Caco-2 (cell line): Measurements from ENCODE around the gene ATL2. TPM values are rescaled to one million over a fixed set of nuclear protein-coding genes. Genes with fewer than 3 reads are reported as not detected.
"Not testable (repeated sequence)": the region's sequence is repeated elsewhere in the genome, so short reads cannot be mapped to it uniquely, and the experiment has no call there.

Experiments
- BruUV-seq: library from RNA; stranded (reverse); fragments of 400-500 nt; replicated peaks from 2 replicates; lab custom pipeline; 2021; lab: Mats Ljungman, UMichigan
- CTCF ChIA-PET: fragments of 300-600 bp; sonication (Branson Sonifier 250); formaldehyde crosslinking; loops from one replicate; lab custom pipeline; 2022; ENCODE audit warnings: antibody characterized with exemption; lab: Charles Lee
- POLR2A ChIA-PET: fragments of 300-600 bp; sonication (Branson Sonifier 250); formaldehyde crosslinking; loops from one replicate; lab custom pipeline; 2022; ENCODE audit warnings: antibody characterized with exemption; lab: Charles Lee
- DNase-seq, 2 experiments: peaks; one replicate each; pipeline versions ENCODE4 v3.0.0 to v3.0.0-alpha.2; 2020 to 2022
- H3K27me3 ChIP-seq: replicated peaks from 2 replicates; pipeline ENCODE4 v1.6.0; 2011; ENCODE audit warnings: low read length; ENCODE audit not compliant: control insufficient read depth, insufficient read depth
- H3K36me3 ChIP-seq: 2 replicates; pipeline ENCODE4 v1.5.1; 2011; ENCODE audit warnings: low read length; ENCODE audit not compliant: control insufficient read depth, insufficient read depth
- H3K4me1 ChIP-seq: fragments of 250-450 bp; sonication (Bioruptor Pico); 2 replicates; pipeline ENCODE4 v1.5.1; 2020; ENCODE audit warnings: mild to moderate bottlenecking
- H3K4me3 ChIP-seq: 2 replicates; pipeline ENCODE4 v1.5.1; 2011; ENCODE audit warnings: low read depth, mild to moderate bottlenecking, control low read depth, low read length
- H3K9me3 ChIP-seq: fragments of 250-450 bp; sonication (Bioruptor Pico); 2 replicates; pipeline ENCODE4 v1.5.1; 2020; ENCODE audit warnings: mild to moderate bottlenecking, moderate library complexity
- H3K27ac Mint-ChIP-seq: one replicate; pipeline ENCODE4 v1.8.0; 2022; ENCODE audit warnings: mixed read lengths; ENCODE audit not compliant: unreplicated experiment
- H3K27me3 Mint-ChIP-seq: one replicate; pipeline ENCODE4 v1.8.0; 2022; ENCODE audit warnings: mixed read lengths; ENCODE audit not compliant: insufficient read depth, unreplicated experiment
- H3K36me3 Mint-ChIP-seq: one replicate; pipeline ENCODE4 v1.8.0; 2022; ENCODE audit warnings: mild to moderate bottlenecking, mixed read lengths; ENCODE audit not compliant: insufficient read depth, unreplicated experiment
- H3K4me1 Mint-ChIP-seq: one replicate; pipeline ENCODE4 v1.8.0; 2022; ENCODE audit warnings: low read depth, mixed read lengths; ENCODE audit not compliant: unreplicated experiment
- H3K4me3 Mint-ChIP-seq: one replicate; pipeline ENCODE4 v1.8.0; 2022; ENCODE audit warnings: mild to moderate bottlenecking, moderate library complexity, mixed read lengths; ENCODE audit not compliant: unreplicated experiment
- H3K9me3 Mint-ChIP-seq: one replicate; pipeline ENCODE4 v1.8.0; 2022; ENCODE audit warnings: mixed read lengths; ENCODE audit not compliant: unreplicated experiment
- CTCF ChIP-seq, 2 experiments: fragments of 200-600 bp in 1 of 2; IDR thresholded peaks; 1 replicate in 1 of 2; 2 replicates in 1 of 2; pipeline versions ENCODE4 v1.5.1 to v1.8.0; 2011 to 2022; ENCODE audit warnings: antibody characterized with exemption in 1 of 2, control low read depth in 1 of 2, inconsistent platforms in 1 of 2, low read depth in 1 of 2, low read length in 1 of 2, mild to moderate bottlenecking in 1 of 2, moderate library complexity in 1 of 2; ENCODE audit not compliant: insufficient read depth in 1 of 2, severe bottlenecking in 1 of 2, unreplicated experiment in 1 of 2
- intact Hi-C: fragments of 100-400 bp; cut with micrococcal nuclease; formaldehyde crosslinking; loops from one replicate; pipeline ENCODE4 v1.10.0; 2022; ENCODE audit not compliant: unreplicated experiment
- total RNA-seq: library from RNA; stranded (reverse); gene quantifications from 2 replicates; pipeline ENCODE4 v1.2.3, GENCODE V29; 2022

ATL2 gene
- total RNA-seq, 1 experiment from 2014 or later = 107 TPM

GRCh38 chr2:38260469-38260868 lies 116.6 kb downstream of the ATL2 start:
- intact Hi-C loops = no loop called here
- no peak overlapping the region for H3K4me3 ChIP-seq
- no peak overlapping the region for H3K4me3 Mint-ChIP-seq
- H3K36me3 Mint-ChIP-seq = no peaks in the 10 kb centered on the region
- H3K4me1 Mint-ChIP-seq = no peaks in the 10 kb centered on the region
- H3K27me3 Mint-ChIP-seq = no peaks in the 10 kb centered on the region
- H3K27me3 ChIP-seq = no peaks in the 10 kb centered on the region
- no peak for TF ChIP-seq CTCF (IDR thresholded peaks at IDR 0.05; ENCODE audit: insufficient read depth in 1 of 2, low read depth in 1 of 2, low read length in 1 of 2, severe bottlenecking in 1 of 2, unreplicated experiment in 1 of 2)
- peak in 1 of 2 experiments; percentile 16 for DNase-seq
- H3K4me1 ChIP-seq = no peaks in the 10 kb centered on the region
- no peak overlapping the region for H3K27ac Mint-ChIP-seq
- POLR2A ChIA-PET = no interaction called here
- H3K9me3 Mint-ChIP-seq = peaks cover 4% of the 10 kb centered on the region
- H3K9me3 ChIP-seq = no peaks in the 10 kb centered on the region
- CTCF ChIA-PET = no interaction called here
- no TSS peak for BruUV-seq
- H3K36me3 ChIP-seq = no peaks in the 10 kb centered on the region

- BruUV-seq = no TSS peak
- Mint-ChIP-seq H3K27ac (no peak overlapping the region), H3K36me3 (no peaks in the 10 kb centered on the region), H3K4me3 (no peak overlapping the region), H3K27me3 (no peaks in the 10 kb centered on the region), H3K9me3 (peaks cover 15% of the 10 kb centered on the region), H3K4me1 (no peaks in the 10 kb centered on the region)
- Histone ChIP-seq H3K4me3 (no peak overlapping the region), H3K4me1 (no peaks in the 10 kb centered on the region), H3K27me3 (no peaks in the 10 kb centered on the region), H3K36me3 (no peaks in the 10 kb centered on the region), H3K9me3 (no peaks in the 10 kb centered on the region)
- ChIA-PET CTCF (no interaction called here), POLR2A (no interaction called here)
- no peak for TF ChIP-seq CTCF (IDR thresholded peaks at IDR 0.05; ENCODE audit: insufficient read depth in 1 of 2, low read depth in 1 of 2, low read length in 1 of 2, severe bottlenecking in 1 of 2, unreplicated experiment in 1 of 2)
- intact Hi-C loops = no loop called here
- DNase-seq = no peak
These were observed 117.8 kb downstream of the ATL2 start for GRCh38 chr2:38259311-38259710.

DNA sequence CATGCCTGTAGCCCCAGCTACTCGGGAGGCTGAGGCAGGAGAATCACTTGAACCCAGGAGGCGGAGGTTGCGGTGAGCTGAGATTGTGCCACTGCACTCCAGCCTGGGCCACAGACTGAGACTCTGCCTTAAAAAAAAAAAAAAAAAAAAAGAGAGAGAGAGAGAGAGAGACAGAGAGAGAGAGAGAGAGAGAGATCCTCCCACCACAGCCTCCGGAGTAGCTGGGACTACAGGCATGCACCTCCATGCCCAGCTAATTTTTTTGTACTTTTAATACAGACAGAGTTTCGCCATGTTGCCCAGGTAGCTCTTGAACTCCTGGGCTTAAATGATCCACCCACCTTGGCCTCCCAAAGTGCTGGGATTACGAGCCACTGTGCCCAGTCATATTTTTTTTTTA lies 119.4 kb downstream of the ATL2 start:
- H3K36me3 ChIP-seq, H3K4me3 Mint-ChIP-seq, H3K4me3 ChIP-seq, H3K9me3 ChIP-seq, BruUV-seq, CTCF ChIA-PET, H3K36me3 Mint-ChIP-seq, H3K27me3 Mint-ChIP-seq, H3K4me1 Mint-ChIP-seq, H3K27me3 ChIP-seq, H3K4me1 ChIP-seq, H3K27ac Mint-ChIP-seq, intact Hi-C loops, DNase-seq: not testable (repeated sequence)
- peaks cover 17% of the 10 kb centered on the region for H3K9me3 Mint-ChIP-seq
- POLR2A ChIA-PET = interaction anchor here (0.6 kb wide), 1 partner anchor 79 kb away, joined by 4 read pairs; no protein-coding TSS in a partner anchor

DNA sequence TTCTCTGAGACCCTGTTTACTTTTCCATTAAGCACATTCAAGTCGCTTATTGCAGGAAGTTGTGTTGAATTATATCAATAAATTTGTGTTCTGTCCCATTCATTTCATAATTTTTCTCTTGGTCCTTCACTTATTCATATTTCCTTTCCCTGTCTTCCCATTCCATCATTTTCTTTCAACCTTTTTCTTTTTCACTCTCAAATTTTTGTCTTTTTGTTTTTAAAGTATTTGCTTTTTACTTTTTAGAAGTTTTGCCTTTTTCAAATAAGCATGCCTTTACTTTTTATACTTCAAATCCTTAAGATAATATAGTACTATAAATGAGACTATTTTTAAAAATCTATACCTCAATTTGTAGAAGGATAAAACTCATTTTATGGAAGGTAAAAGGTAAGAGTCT lies 120.5 kb downstream of the ATL2 start:
- Mint-ChIP-seq H3K36me3 (no peaks in the 10 kb centered on the region), H3K27ac (no peak overlapping the region), H3K4me1 (peaks cover 2% of the 10 kb centered on the region), H3K27me3 (no peaks in the 10 kb centered on the region), H3K4me3 (no peak overlapping the region), H3K9me3 (peaks cover 17% of the 10 kb centered on the region)
- TF ChIP-seq CTCF (IDR thresholded peaks at IDR 0.05; ENCODE audit: insufficient read depth in 1 of 2, low read depth in 1 of 2, low read length in 1 of 2, severe bottlenecking in 1 of 2, unreplicated experiment in 1 of 2) = no peak
- CTCF ChIA-PET = no interaction called here
- no peaks in the 10 kb centered on the region for H3K36me3 ChIP-seq
- no peaks in the 10 kb centered on the region for H3K4me1 ChIP-seq
- intact Hi-C loops = no loop called here
- POLR2A ChIA-PET = no interaction called here
- DNase-seq = no peak
- no TSS peak for BruUV-seq
- no peak overlapping the region for H3K4me3 ChIP-seq
- H3K9me3 ChIP-seq = no peaks in the 10 kb centered on the region
- H3K27me3 ChIP-seq = no peaks in the 10 kb centered on the region
